ENCODE results near the gene LIMS2. TPM values are rescaled to one million over a fixed set of nuclear protein-coding genes. Genes with fewer than 3 reads are reported as not detected.

Gene LIMS2
- total RNA-seq, 2 donors from 2014 or later, result 177 to 246 TPM

DNA sequence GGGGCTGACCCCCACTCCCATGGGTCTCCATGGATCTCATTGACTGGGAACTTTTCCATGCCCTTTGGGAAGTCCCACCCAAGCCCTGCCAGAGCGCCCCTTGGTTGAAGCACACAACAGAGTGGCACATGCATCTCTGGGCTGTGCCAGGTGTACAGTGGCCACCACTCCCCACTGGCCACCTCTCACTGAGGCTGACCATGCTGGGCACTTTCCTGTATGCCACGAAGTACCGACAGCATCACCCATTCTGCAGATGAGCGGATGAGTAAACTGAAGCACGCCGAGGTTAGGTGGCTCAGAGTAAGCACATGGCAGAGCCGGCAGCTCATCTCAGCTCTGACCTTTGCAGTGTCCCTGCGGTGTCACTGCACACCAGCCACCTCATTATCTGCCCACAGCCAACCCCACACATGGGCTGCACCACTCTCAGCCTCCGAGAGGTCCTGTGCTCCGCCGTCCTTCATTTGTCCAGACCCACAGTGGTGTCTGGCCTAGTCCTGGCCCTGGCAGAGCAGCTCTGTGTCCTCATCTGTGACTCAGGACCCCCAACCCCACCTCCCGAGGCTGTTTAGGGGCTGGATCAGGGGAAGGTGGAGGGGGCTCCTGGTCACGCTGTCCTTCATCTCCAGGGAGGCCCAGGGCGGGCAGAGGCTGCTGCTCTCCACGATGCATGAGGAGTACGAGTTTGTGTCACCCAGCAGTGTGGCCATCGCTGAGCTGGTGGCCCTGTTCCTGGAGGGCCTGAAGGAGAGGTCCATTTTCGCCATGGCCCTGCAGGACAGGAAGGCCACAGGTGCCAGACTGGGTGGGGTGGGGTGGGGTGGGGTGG is 47.4 kb downstream of the LIMS2 start:
- H3K9me3 ChIP-seq, result no peaks in the 10 kb centered on the region
- no peak overlapping the region for H3K27ac ChIP-seq
- peaks cover 4 to 8% of the 10 kb centered on the region in 2 donors for H3K4me1 ChIP-seq (ENCODE audit: control insufficient read depth in 1 of 2, low read depth in 2 of 2)
- TF ChIP-seq, protein P1, sequence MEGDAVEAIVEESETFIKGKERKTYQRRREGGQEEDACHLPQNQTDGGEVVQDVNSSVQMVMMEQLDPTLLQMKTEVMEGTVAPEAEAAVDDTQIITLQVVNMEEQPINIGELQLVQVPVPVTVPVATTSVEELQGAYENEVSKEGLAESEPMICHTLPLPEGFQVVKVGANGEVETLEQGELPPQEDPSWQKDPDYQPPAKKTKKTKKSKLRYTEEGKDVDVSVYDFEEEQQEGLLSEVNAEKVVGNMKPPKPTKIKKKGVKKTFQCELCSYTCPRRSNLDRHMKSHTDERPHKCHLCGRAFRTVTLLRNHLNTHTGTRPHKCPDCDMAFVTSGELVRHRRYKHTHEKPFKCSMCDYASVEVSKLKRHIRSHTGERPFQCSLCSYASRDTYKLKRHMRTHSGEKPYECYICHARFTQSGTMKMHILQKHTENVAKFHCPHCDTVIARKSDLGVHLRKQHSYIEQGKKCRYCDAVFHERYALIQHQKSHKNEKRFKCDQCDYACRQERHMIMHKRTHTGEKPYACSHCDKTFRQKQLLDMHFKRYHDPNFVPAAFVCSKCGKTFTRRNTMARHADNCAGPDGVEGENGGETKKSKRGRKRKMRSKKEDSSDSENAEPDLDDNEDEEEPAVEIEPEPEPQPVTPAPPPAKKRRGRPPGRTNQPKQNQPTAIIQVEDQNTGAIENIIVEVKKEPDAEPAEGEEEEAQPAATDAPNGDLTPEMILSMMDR (IDR thresholded peaks at IDR 0.05), result no peak
- H3K36me3 ChIP-seq, result no peaks in the 10 kb centered on the region
- DNase-seq (ENCODE audit: low spot score) (no peak), ATAC-seq (ENCODE audit: insufficient number of reproducible peaks, low FRiP score, low read depth) (no peak)
- H3K27me3 ChIP-seq (replicated peaks; ENCODE audit: insufficient read depth), result no peaks in the 10 kb centered on the region
- no peak overlapping the region for H3K4me3 ChIP-seq

DNA sequence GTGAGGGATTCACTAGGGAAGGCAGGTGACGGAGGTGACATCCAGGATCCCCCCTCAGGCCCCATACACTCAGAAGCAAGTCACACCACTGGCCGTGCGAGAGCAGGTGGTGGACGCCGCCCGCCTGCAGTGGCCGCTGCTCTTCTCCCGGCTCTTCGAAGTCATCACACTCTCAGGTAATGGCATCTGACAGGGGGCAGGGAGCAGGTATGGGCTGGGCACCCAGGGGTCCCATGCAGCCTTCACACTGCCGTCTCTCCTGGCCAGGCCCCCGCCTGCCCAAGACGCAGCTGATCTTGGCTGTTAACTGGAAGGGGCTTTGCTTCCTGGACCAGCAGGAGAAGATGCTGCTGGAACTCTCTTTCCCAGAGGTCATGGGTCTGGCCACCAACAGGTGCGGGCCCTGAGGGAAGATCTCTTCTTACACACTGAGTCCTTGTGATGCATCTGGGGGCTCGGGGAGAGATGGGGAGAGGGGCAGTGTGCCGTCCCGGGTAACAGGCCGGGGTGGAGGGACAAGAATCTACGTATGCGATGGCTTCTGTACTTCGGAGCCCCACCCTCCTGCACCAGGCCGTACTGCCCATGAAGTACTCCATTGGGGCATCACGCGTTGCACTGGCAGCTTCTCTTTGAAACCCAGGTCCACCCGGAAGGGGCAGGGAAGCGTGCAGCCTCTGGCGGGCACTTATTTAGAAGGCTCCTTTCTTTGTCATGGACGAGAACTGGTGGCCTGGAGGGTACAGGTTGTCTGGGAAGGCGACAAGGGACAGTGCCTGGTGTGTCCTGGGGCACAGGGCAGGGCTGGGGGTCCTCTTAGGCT is 48.2 kb downstream of the LIMS2 start:
- TF ChIP-seq, protein P1 (IDR thresholded peaks at IDR 0.05), result no peak
- no peaks in the 10 kb centered on the region for H3K27me3 ChIP-seq (replicated peaks; ENCODE audit: insufficient read depth)
- ATAC-seq (ENCODE audit: insufficient number of reproducible peaks, low FRiP score, low read depth), result no peak

DNA sequence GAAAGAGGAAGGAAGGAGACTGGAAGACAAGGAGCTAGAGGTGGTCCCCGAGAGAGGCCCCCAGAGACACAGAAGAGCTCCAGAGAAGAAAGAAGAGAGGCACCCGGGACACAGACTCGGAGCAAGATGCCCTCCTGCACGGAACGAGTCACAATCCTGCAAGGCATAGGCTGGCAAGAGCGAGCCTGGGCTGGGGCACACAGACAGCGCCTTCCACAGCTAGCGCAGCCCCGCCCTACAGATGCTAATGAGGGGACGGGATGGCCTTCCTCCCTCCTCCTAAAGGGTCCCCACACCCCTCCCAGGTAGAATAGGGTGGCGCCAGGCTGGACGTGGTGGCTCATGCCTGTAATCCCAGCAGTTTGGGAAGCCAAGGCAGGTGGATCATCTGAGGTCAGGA is 49.2 kb downstream of the LIMS2 start:
- Histone ChIP-seq H3K27ac (no peak overlapping the region), H3K4me1 (ENCODE audit: control insufficient read depth in 1 of 2, low read depth in 2 of 2) (no peaks in the 10 kb centered on the region), H3K4me3 (no peak overlapping the region), H3K27me3 (replicated peaks; ENCODE audit: insufficient read depth) (no peaks in the 10 kb centered on the region), H3K9me3 (no peaks in the 10 kb centered on the region), H3K36me3 (no peaks in the 10 kb centered on the region)
- TF ChIP-seq, protein P1 (IDR thresholded peaks at IDR 0.05), result no peak
- ATAC-seq (ENCODE audit: insufficient number of reproducible peaks, low FRiP score, low read depth) (no peak), DNase-seq (ENCODE audit: low spot score) (no peak)

More for the DNA sequence above, 48.2 kb downstream of the LIMS2 start:
- Histone ChIP-seq H3K9me3 (no peaks in the 10 kb centered on the region), H3K4me1 (ENCODE audit: control insufficient read depth in 1 of 2, low read depth in 2 of 2) (peaks cover 0 to under 1% of the 10 kb centered on the region in 2 donors), H3K27ac (no peak overlapping the region), H3K4me3 (no peak overlapping the region), H3K36me3 (no peaks in the 10 kb centered on the region)
- DNase-seq (ENCODE audit: low spot score), result no peak

DNA sequence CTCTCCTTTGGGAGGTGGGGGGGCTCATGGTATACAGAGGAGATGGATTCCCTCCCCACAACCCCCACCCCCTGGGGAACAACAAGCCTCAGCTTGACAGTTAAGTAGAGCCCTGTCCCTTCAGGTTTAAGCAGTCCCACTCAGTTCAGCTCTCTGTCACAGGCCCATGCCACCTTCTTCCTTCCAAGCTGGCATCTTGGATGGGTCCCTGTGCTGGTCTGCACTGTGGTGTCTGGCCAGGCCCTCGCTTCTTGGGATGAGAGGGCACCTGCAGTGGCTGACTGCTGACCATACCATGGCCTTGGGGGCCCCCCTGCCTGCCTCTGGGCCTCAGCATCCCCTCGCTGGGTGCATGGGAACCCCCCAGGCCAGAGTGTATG is 49.8 kb downstream of the LIMS2 start:
- Histone ChIP-seq H3K4me1 (ENCODE audit: control insufficient read depth in 1 of 2, low read depth in 2 of 2) (no peaks in the 10 kb centered on the region), H3K27me3 (replicated peaks; ENCODE audit: insufficient read depth) (no peaks in the 10 kb centered on the region), H3K4me3 (no peak overlapping the region), H3K27ac (no peak overlapping the region), H3K9me3 (no peaks in the 10 kb centered on the region), H3K36me3 (no peaks in the 10 kb centered on the region)
- TF ChIP-seq, protein P1 (IDR thresholded peaks at IDR 0.05), result no peak
- DNase-seq (ENCODE audit: low spot score) (no peak), ATAC-seq (ENCODE audit: insufficient number of reproducible peaks, low FRiP score, low read depth) (no peak)
